ENCODE data around the gene EMILIN1. TPM values are rescaled to one million over a fixed set of nuclear protein-coding genes. Genes with fewer than 3 reads are reported as not detected.

EMILIN1 gene
- total and polyA plus RNA-seq, 2 of the 8 experiments (the other 6 are each of a cell fraction or from before 2014, with no cell fraction given): 1.9 to 3.0 TPM

GRCh38 chr2:27115519-27115918 is 37.1 kb downstream of the EMILIN1 start (continued):
- no peak for TF ChIP-seq CHD7 (IDR thresholded peaks at IDR 0.05; ENCODE audit: insufficient replicate concordance, low read length)
- no peak for TF ChIP-seq JUN (IDR thresholded peaks at IDR 0.05; ENCODE audit: low read depth, low read length)
- no peak for TF ChIP-seq YY1 (IDR thresholded peaks at IDR 0.05; ENCODE audit: low read depth, low read length)
- TF ChIP-seq SUZ12 (IDR thresholded peaks at IDR 0.05; ENCODE audit: low read length): no peak
- no peak for TF ChIP-seq NANOG (IDR thresholded peaks at IDR 0.05; ENCODE audit: insufficient read depth, low read depth, low read length, poor library complexity, severe bottlenecking)
- TF ChIP-seq SRF (IDR thresholded peaks at IDR 0.05; ENCODE audit: low read depth, low read length): no peak
- no peak for TF ChIP-seq SP2 (IDR thresholded peaks at IDR 0.05; ENCODE audit: low read length)

Measured in H1 (cell line).